ENCODE measurements around the gene POLDIP2.

GRCh38 chr17:28318759-28319597 lies 38.3 kb downstream of the POLDIP2 start, which contains the start of gene TMEM97:
- TF ChIP-seq POLR2AphosphoS5 (IDR thresholded peaks at IDR 0.05; ENCODE audit: low read depth, low read length) = peak; percentile 81
- peak; percentile 88 for TF ChIP-seq TAF1 (IDR thresholded peaks at IDR 0.05; ENCODE audit: borderline replicate concordance, insufficient read depth, low read length)
- TF ChIP-seq REST (IDR thresholded peaks at IDR 0.05; ENCODE audit: insufficient read depth in 1 of 2, low read depth in 2 of 2, low read length in 2 of 2) = peak in 1 of 2 experiments; percentile 56; a peak in 1 of 4 replicates
- TF ChIP-seq FOXP2 (optimal IDR thresholded peaks at IDR 0.05; ENCODE audit: borderline replicate concordance, extremely low read depth, extremely low read length, insufficient read depth) = peak; percentile 59
- peak; percentile 66; the same call in 1 of the 2 replicates for TF ChIP-seq SIN3A (IDR thresholded peaks at IDR 0.05; ENCODE audit: borderline replicate concordance, insufficient read depth, low read length)
